RPMI8226 (cell line): ENCODE data around the gene SETD1A.
"Not testable (repeated sequence)": the region's sequence is repeated elsewhere in the genome, so short reads cannot be mapped to it uniquely, and the experiment has no call there.

ENCODE experiments used
- DNase-seq: peaks from one replicate; pipeline ENCODE4 v3.0.0-alpha.2; 2015

Gene SETD1A

DNA sequence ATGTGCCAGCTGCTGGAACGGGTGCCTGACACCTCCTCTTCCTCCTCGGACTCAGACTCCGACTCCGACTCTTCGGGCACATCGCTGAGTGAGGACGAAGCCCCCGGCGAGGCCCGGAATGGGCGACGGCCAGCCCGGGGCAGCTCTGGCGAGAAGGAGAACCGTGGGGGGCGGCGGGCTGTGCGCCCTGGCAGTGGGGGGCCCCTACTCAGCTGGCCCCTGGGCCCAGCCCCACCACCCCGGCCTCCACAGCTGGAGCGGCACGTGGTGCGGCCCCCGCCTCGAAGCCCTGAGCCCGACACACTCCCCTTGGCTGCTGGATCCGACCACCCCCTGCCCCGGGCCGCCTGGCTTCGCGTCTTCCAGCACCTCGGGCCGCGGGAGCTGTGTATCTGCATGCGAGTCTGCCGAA, 27.4 kb upstream of the SETD1A start:
- DNase-seq, result no peak

DNA sequence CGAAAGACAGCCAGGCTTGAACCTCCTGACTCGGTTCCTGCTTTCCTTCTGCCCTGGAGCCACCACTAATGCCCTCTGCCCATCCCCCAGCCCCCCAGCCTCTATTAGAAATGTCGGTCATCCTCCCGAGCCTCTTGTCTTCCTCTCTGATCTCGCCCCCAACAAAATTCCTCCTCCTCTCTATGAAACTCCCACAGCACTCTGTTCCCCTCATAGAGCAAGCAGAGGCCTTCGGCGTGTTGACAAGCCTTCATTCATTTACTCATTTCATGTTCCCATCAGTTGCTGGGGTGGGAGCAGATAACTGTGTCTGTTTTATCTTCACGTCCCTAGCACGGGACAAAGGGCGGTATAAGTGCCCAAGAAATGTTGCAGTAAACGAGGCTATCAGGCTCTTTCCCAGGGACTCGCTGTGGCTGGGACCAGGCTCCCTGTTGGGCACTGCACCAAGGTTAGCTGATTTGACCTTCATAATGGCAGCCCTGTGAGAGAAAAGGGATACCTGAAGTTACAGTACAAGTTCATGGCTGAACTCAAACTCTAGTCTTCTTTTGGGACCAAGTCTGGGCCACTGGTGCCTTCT, 26.4 kb upstream of the SETD1A start:
- no peak for DNase-seq

DNA sequence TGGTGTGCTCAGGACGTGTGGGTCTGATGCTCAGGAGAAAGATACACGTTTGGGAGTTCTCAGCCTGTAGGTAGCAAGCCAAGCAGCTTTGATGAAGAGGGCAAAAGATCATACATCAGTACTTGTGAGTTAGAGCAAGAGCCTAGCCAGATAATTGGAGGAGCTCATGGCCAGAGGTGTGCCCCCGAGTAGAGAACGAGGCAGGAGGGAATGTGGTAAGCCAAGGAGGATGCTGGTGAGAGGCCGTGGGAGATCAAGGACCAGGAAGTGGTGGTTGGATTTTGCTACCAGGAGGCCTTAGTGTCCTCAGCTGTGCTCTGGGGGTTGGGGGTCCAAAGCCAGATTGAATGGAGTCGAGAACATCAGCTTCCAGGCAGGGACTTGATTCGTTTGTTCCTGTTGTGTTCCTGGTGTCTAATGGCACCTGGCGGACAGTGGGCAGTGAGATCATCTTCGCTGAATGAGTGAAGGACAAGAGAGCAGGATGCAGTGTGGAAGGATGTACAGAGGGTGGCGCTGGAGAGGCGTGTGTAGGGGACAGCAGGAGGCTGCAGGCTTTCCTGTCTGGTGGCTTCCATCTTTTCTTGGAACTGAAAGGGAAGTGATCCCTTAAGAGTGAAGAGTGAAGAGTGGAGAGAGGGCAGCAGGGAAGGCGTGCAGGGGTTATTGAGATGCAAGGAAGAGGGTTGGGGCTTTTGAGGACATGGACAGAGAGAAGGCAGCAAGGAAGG, 22.6 kb upstream of the SETD1A start:
- DNase-seq, result peak; percentile 53

DNA sequence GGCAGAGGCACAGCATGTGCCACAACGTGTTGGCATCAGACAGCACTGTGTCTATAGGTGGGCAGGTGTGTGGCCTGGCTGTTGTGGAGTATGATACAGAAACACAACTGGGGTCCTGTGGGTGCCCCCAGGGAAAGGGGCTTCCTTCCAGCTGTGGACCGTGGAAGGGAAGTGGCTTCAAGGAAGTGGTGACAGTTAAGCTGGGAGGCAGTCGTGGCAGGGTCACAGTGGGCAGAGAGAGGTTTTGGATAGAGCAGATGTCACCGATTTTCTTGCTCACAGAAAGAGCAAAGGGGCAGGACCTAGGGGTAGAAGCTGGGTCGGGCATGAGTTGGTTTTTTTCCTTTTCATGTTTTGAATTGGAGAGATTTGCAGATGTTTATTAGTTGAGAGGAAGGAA, 19.9 kb upstream of the SETD1A start:
- no peak for DNase-seq

DNA sequence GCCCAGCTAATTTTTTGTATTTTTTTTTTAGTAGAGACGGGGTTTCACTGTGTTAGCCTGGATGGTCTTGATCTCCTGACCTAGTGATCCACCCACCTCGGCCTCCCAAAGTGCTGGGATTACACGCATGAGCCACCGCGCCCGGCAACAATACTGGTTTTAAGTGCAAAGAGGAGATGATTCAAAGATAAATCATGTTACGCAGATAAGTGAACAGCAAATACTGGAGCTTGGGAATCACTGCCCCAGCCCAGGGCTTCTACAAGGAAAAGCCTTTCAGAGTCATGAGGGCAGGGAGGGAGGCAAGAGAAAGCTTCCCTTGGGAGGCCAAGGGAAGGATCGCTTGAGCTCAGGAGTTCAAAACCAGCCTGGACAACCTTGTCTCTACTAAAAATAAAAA, 18.0 kb upstream of the SETD1A start:
- DNase-seq, result not testable (repeated sequence)

DNA sequence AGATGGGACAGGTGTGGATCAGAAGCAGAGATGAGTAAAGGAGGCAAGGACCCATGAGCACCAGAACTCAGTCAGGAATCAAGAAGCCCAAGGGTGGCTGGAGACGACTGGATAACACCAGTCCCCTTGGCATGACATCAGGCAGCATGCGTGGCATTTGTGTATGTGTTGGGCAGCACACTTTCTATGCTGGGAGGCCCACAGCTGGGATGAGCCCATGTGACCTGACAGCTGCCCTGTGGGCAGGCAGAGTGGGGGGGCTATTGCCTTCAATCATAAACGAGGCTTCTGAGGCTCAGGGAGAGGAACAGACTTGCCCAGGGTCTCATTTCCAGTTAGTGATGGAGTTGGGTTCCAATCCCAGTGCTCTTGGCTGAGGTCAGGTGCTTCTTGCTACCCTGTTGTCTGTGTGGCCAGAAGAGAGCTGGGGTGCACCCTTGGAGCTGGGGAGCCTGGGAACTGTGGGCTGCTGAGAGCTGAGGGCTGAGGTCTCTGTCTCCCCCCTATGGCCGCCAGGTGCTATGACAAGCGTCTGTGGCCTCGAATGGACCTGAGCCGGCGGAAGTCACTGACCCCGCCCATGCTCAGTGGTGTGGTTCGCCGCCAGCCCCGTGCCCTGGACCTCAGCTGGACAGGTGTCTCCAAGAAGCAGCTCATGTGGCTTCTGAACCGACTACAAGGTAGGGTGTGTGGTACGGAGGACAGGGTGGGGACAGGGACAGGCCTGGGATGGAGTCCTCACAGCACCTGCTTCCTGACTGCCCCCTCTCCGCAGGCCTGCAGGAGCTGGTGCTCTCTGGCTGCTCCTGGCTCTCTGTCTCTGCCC, 15.7 kb upstream of the SETD1A start:
- peak; percentile 87 for DNase-seq

DNA sequence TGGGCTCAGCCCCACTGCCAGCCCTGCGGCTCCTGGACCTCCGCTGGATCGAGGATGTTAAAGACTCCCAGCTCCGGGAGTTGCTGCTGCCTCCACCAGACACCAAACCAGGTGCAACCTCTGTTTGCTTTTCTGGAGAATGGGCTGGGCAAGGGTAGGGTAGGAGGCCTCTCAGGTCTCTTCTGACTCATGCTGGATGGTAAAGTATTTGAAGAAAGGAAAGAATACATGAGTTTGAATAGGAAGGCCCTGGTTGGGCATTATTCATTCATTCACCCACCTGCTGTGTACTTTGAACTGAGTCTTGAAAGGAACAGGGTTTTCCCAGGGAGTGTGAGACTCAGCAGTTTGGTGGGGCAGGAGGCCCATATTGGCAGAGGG, 15.1 kb upstream of the SETD1A start:
- no peak for DNase-seq

DNA sequence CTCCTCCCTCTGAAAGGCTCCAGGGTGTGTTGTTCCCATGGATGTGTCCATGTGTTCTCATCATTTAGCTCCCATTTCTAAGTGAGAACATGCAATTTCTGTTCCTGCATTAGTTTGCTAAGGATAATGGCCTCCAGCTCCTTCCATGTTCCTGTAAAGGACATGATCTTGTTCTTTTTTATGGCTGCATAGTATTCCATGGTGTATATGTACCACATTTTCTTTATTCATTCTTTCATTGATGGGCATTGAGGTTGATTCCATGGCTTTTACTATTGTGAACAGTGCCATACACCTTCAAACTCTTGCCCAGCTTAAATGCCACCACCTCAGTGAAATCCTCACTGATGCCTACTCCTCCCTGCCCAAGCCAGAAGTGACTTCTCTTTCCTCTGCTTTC, 13.2 kb upstream of the SETD1A start:
- DNase-seq, result no peak

DNA sequence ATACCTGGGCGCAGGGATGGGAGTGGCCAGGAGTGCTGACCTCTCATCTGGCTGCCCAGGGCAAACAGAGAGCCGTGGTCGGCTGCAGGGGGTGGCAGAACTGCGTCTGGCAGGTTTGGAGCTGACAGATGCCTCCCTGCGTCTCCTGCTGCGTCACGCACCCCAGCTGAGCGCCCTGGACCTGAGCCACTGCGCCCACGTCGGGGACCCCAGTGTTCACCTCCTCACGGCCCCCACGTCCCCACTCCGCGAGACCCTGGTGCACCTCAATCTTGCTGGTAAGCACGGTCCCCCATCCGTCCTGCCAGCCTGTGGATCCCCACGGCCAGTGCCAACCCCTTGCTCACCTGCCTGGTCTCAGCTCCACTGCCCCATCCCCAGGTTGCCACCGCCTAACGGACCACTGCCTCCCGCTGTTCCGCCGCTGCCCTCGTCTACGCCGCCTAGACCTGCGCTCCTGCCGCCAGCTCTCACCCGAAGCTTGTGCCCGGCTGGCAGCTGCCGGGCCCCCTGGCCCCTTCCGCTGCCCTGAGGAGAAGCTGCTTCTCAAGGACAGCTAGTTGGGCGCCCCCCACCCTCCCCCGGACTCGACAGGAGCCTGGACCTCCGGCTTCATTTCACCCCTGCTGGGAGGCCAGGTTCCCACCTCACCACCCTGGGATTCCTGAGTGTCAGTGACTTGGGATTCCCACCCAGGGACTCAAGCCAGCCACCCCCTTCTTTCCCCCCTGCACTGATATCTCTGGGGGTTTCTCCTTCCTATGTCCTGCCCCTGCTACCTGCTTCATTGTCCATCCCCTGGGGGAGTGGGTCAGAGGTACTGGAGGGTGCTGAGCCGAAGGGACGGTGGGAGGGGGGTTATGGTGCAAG, 10.6 kb upstream of the SETD1A start:
- no peak for DNase-seq

DNA sequence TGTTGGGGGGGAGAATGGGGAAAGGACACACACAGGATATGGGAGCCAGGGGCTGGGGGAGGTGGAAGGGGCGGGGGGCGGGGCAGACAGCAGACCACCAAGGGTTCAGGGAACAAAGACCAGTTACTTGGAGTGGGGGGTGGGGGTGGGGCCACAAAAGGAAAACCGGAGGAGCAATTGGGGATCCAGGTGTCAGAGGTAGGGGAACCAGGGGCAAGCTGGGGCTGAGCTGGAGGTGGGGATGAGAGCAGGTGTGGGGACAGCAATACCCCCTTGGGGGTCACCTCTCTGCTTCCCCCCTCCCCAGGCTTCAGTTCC, 10.1 kb upstream of the SETD1A start:
- no peak for DNase-seq

DNA sequence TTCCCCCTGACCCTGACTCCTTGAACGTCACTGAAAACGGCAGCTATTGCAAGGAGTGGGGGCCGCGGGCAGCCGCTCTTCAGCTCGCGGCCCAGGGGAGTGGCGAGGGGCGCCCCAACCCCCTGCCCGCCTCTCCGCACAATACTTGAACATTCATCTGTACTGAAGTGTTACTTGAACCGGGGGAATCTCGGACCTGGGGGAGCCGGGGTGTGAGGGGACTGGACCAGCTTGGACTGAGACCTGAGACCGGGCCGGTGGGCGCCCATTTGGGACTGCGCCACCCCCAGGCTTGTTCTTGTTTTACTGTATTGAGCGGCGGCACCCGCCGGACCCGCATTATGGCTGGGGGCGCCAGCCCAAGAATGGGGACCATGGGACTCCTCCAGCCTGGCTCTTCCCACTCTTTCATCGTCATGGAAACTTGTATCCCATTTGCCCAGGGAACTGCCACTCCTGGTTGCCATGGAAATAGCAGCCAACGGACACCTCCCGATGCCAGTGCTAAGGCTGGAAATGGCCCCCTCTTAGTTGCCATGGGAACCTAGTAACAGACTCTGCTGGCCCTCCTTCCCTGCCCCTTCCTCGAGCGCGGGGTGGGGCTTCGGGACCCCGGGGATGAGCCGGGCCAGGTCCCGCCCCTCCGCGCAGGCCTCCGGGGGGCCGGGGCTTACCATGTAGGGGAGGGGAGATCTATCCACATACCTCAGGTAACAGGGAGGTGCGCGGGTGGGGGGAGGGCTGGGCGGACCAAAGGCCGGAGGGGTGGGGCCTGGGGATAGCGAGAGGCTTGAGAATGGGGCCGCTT, 9.5 kb upstream of the SETD1A start:
- no peak for DNase-seq

DNA sequence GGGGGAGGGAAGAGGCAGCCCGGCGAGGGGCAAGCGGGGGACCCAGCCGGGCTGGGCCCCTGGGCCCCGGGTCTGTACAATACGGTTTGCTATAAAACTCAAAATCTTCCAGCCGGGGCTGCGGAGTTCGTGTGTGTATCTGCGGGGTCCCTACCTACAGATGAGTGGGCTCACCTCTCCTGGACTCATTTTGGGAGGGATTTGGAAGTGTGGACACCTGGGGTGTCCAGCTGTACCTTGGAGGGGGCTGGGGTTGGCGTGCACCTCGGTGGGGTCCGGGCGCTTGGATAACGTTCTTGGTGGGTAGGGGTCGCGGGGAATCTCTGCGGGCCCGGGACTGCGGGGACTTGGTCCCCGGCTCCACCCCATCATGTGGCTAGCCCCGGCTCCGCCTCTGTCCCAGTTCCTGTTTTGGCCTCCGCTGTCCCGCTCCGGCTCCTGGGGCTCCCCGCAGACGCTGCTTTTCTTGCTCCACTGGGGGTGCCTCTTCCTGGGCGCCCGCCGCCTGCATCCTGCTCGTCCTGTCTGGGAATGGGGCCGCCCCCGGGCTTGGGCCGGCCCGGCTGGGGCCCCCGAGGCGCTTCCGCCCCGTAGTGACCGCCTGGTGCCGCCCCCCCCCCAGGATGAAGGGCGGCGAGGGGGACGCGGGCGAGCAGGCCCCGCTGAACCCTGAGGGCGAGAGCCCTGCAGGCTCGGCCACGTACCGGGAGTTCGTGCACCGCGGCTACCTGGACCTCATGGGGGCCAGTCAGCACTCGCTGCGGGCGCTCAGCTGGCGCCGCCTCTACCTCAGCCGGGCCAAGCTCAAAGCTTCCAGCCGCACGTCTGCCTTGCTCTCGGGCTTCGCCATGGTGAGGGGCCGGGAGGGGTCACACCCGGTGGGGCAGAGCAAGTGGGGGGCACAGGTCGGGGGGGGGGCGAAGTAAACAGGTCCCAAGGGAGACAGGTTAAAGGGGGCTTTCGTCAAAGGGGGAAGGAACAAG, 8.6 kb upstream of the SETD1A start, which contains the start of gene ORAI3:
Gene ORAI3, plus strand, starts transcription at position 402 of the 983 bp plus-strand sequence. Its CDS starts 222 bp downstream, at position 624.
- DNase-seq, result peak; percentile 88

DNA sequence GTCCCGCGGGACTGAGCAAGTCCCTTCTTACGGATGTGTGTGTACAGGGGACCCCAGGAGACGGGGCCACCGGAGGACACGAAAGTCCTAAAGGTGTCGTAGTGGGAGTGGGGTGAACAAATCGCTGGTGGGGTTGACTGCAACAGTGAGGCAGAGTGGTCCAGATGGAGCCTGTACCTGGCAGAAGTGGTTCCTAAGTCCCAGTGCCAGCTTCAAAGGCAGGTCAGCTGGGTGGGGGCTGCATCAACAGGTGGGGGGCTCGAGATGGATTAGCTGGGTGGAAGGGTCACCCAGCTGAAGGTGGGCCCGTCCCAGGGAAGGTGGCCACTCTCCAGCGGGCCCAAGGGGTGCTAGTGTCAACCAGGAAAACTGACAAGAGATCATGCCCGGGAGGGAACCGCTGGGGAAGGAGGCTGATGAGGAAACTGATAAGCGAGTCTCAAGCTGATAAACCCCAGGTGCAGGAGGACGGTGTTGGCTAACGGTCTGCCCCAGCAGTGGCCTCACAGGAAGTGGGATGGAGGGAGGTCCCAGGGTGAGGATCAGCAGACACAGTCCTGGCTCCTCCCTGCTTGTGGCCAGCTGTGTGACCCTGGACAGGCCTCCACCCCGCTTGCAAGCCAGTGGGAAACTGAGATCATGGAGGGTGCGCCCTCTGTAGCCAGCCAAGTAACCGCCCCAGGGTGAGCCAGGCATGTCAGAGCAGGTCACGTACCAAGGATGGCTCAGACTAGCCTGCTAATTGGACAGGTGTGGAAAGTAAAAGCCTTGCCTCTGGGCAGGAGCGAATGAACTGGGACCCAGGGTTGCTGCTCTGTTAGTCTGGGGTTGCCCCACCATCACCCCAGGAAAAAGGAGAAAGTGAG, 7.7 kb upstream of the SETD1A start:
- peak; percentile 80 for DNase-seq

DNA sequence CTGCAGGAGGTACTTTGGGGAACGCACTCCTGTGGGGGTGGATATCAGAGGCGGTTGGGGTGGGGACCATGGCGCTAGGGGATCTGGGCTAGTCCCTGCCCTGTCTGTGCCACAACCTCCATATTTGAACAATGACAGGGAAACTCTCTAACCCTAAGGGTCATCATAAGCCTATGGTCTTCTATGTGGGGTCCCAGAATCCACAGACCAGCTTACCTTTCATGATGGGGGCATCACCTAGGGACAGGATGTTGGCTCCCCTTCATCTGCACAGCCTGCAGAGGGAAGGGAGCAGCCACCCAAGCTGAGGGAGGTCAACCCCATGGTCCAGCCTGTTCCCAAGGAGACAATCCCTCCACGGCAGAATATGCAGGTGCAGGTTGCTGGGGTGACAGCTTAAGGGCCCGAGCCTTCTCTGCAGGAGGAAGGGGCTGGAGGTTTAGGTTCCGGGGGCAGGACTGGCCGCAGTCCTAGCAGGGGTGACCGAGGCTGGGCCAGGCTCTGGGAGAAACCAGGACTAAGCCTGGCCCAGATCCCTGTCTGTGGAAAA, 7.0 kb upstream of the SETD1A start:
- no peak for DNase-seq

DNA sequence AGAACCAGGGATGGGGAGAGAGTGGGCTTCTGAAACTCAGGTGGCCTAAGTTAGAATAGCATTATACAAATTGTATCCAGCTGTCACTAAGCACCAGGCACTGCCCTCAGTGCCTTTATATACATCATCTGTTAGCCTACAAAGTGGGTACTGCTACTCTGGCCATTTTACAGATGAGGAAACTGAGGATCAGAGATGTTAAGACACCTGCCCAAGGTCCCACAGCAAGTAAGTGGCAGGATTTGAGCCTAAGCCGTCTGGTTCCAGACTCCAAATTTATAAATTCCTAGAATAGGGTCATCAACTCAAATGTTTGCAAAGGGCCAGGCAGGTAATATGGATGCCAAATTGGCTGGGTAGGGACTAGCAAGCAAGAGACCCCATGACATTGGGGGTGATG, 6.4 kb upstream of the SETD1A start:
- DNase-seq, result no peak

DNA sequence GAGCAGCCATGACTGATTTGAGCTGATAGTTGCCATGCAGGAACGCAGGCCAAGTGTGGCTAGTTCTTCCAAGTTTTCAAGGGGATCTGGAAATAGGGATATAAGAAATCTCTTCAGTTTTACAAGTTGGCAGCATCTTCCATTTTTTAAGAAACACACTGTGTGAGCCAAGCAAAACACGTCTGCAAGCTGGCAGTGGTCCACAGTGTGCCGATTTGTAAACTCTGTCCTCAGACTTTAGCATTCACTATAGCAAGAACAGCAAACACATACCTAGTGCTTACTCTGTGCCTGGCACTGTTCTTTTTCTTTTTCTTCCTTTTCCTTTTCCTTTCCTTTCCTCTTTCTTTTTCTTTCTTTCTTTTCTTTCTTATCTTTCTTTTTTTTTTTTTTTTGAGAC, 5.8 kb upstream of the SETD1A start:
- no peak for DNase-seq

DNA sequence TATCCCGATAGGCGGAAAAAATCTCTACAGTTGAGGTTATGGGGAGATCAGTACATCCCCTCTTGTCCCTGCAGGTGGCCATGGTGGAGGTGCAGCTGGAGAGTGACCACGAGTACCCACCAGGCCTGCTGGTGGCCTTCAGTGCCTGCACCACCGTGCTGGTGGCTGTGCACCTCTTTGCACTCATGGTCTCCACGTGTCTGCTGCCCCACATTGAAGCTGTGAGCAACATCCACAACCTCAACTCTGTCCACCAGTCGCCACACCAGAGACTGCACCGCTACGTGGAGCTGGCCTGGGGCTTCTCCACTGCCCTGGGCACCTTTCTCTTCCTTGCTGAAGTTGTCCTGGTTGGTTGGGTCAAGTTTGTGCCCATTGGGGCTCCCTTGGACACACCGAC, 4.4 kb upstream of the SETD1A start:
- no peak for DNase-seq

DNA sequence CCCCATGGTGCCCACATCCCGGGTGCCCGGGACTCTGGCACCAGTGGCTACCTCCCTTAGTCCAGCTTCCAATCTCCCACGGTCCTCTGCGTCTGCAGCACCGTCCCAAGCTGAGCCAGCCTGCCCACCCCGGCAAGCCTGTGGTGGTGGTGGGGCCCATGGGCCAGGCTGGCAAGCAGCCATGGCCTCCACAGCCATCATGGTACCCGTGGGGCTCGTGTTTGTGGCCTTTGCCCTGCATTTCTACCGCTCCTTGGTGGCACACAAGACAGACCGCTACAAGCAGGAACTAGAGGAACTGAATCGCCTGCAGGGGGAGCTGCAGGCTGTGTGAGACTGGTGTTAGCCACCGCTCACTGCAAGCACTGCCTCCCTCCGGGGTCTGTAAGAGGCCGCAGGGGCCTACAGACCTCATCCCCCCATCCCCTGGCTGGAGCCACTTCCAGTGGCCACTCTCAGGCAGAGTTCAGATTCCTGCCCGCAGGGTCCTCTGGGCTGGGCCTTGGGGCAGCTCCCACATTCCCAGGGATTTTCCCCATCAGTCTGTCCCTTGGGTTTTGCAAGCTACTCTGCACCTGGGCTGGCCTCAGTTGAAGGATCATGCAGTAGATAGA, 3.9 kb upstream of the SETD1A start:
- peak; percentile 80 for DNase-seq

DNA sequence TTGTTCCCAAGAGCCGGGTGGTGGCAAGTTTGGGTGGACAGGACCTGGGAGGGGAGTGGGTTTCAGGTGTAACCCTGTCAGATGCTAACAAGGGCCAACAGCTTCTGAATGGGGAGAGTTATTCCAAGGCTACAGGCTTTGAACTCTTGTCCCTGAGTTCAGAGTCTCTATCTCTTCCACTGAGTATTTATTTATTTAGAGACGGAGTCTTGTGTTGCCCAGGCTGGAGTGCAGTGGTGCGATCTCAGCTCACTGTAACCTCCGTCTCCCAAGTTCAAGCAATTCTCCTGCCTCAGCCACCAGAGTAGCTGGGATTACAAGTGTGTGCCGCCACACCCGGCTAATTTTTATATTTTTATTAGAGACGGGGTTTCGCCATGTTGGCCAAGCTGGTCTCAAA, 2.6 kb upstream of the SETD1A start:
- no peak for DNase-seq
